ENCODE measurements around the gene USE1. TPM values are rescaled to one million over a fixed set of nuclear protein-coding genes. Genes with fewer than 3 reads are reported as not detected.

The USE1 gene
- total RNA-seq, 1 experiment from 2014 or later = 59.3 TPM

DNA sequence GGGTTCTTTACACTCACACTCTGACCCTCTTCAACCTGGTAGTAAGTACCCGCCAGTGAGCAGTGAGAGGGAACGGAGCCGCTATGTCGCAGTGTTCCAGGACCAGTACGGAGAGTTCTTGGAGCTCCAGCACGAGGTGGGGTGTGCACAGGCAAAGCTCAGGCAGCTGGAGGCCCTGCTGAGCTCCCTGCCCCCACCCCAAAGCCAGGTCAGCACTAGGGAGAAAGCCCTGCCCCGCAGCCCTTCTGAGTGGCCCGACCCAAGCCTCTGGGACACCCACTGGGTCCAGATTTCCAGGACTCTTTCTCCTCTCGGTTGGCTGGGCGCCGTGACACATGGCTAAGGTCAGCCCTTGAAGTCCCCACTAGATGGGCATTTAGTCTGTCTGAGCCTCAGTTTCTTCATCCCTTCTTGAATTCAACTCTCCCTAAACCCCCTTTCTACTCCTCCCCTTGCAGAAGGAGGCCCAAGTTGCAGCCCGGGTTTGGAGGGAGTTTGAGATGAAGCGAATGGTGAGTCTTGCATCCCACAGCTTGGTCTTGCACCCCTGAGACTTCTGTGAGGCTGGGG lies 12.7 kb downstream of the USE1 start:
- in situ Hi-C loops (cut with HindIII; ENCODE audit: low pct_unique_long_range_greater_than_20kb, low sequenced_read_pairs) = no loop called here

DNA sequence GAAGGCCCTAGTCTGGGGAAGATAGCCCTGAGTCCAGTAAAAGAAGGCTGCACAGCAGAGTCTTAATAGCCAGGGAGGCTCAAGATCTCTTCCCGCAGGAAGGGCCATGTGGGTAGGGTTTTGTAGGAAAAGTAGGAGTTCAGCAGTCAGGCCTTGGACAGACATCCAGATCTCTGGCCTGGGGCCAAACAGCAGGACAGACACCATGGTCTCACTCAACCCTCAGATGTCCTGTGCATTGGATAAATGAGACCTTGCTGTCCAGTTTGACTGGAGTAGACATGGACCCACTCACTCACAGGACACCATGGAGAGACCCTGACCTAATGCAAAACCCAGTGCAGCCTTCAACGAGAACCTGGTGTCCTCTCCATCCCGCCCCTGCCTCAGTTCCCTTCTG lies 14.7 kb downstream of the USE1 start:
- in situ Hi-C loops (cut with HindIII; ENCODE audit: low pct_unique_long_range_greater_than_20kb, low sequenced_read_pairs) = no loop called here
- DNase-seq (ENCODE audit: low read depth) = no peak

More for the DNA sequence above, 12.7 kb downstream of the USE1 start:
- DNase-seq (ENCODE audit: low read depth) = no peak

DNA sequence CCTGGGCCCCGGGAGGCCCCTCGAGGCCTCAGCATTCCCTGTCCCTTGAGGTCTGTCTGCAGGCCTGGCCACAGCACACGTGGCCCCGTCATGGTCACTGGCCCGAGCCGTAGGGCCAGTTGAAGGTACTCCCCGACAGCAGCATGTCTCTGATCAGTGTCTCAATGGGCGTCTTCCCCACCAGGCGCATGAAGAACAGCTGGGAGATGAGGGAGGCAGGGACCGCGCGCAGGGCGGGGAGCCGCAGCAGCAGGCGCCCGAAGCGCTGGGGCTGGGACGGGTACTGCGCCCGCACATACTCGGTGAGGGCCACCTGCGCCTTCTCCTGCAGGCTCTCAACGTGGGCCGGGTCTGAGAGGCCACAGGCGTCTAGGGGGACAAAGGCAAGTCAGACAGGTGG lies 17.1 kb downstream of the USE1 start:
- in situ Hi-C loops (cut with HindIII; ENCODE audit: low pct_unique_long_range_greater_than_20kb, low sequenced_read_pairs) = no loop called here

GRCh38 chr19:17234911-17235299 lies 19.7 kb downstream of the USE1 start:
- in situ Hi-C loops (cut with HindIII; ENCODE audit: low pct_unique_long_range_greater_than_20kb, low sequenced_read_pairs) = no loop called here
- DNase-seq (ENCODE audit: low read depth) = no peak

More for the DNA sequence above, 17.1 kb downstream of the USE1 start:
- no peak for DNase-seq (ENCODE audit: low read depth)

- DNase-seq (ENCODE audit: low read depth) = no peak
- in situ Hi-C loops (cut with HindIII; ENCODE audit: low pct_unique_long_range_greater_than_20kb, low sequenced_read_pairs) = no loop called here
Measured at GRCh38 chr19:17235300-17235970, 20.3 kb downstream of the USE1 start.

- DNase-seq (ENCODE audit: low read depth) = no peak
- in situ Hi-C loops (cut with HindIII; ENCODE audit: low pct_unique_long_range_greater_than_20kb, low sequenced_read_pairs) = no loop called here
Measured at GRCh38 chr19:17235971-17236777, 21.0 kb downstream of the USE1 start.

GRCh38 chr19:17236811-17237543 lies 21.8 kb downstream of the USE1 start:
- no peak for DNase-seq (ENCODE audit: low read depth)
- in situ Hi-C loops (cut with HindIII; ENCODE audit: low pct_unique_long_range_greater_than_20kb, low sequenced_read_pairs) = no loop called here

DNA sequence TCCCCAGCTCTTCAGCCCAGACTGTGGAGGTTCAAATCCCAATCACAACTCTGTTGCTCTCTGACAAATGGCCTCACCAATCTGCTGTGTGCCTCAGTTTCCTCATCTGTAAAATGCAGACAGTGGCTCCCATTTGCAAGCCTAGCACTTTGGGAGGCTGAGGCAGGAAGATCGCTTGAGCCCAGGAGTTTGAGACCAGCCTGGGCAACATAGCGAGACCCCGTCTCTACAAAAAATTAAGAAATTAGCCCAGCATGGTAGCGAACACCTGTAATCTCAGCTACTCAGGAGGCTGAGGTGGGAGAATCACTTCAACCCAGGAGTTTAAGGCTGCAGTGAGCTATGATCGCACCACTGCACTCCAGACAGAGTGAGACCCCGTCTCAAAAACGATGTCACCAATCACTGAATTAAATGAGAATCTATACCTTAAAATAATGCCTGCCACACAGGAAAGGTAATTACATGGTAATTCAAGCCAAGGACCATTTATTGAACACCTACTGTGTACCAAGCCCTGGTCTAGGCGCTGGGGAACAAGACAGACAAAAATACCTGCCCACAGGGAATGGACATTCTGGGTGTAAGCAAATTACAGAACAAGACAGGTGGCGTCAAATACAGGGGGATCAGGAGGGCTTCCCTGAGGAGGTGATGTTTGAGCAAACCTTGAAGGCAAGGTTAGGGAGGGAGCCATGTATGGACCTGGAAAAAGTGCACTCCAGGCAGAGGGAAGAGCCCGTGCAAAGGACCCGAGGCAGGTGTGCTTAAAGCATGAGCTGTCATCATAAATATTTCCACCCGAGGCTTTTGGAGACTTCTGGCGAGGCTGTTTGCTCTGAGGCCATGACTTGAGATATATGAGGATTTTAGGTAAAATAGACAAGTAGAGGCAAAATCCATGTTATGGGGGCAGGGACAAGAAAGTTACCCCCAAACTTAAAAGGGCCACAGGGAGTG lies 22.9 kb downstream of the USE1 start:
- in situ Hi-C loops (cut with HindIII; ENCODE audit: low pct_unique_long_range_greater_than_20kb, low sequenced_read_pairs) = no loop called here
- DNase-seq (ENCODE audit: low read depth) = no peak

GRCh38 chr19:17240062-17240752 lies 25.1 kb downstream of the USE1 start:
- in situ Hi-C loops (cut with HindIII; ENCODE audit: low pct_unique_long_range_greater_than_20kb, low sequenced_read_pairs) = no loop called here
- no peak for DNase-seq (ENCODE audit: low read depth)

- in situ Hi-C loops (cut with HindIII; ENCODE audit: low pct_unique_long_range_greater_than_20kb, low sequenced_read_pairs) = no loop called here
- no peak for DNase-seq (ENCODE audit: low read depth)
Measured at GRCh38 chr19:17240826-17241399, 25.8 kb downstream of the USE1 start.

- in situ Hi-C loops (cut with HindIII; ENCODE audit: low pct_unique_long_range_greater_than_20kb, low sequenced_read_pairs) = no loop called here
- DNase-seq (ENCODE audit: low read depth) = no peak
Measured at GRCh38 chr19:17242431-17243208, 27.5 kb downstream of the USE1 start.

GRCh38 chr19:17243211-17243829 lies 28.2 kb downstream of the USE1 start:
- in situ Hi-C loops (cut with HindIII; ENCODE audit: low pct_unique_long_range_greater_than_20kb, low sequenced_read_pairs) = no loop called here
- no peak for DNase-seq (ENCODE audit: low read depth)

- DNase-seq (ENCODE audit: low read depth) = peak; percentile 52
- in situ Hi-C loops (cut with HindIII; ENCODE audit: low pct_unique_long_range_greater_than_20kb, low sequenced_read_pairs) = no loop called here
Measured at GRCh38 chr19:17243830-17244617, 28.9 kb downstream of the USE1 start.

- in situ Hi-C loops (cut with HindIII; ENCODE audit: low pct_unique_long_range_greater_than_20kb, low sequenced_read_pairs) = no loop called here
- no peak for DNase-seq (ENCODE audit: low read depth)
Measured at GRCh38 chr19:17244618-17245534, 29.7 kb downstream of the USE1 start.
